Muscle layer of colon (tissue), 2 donors: ENCODE measurements around the gene VIPR1.
"Not testable (repeated sequence)": the region's sequence is repeated elsewhere in the genome, so short reads cannot be mapped to it uniquely, and the experiment has no call there.

ENCODE experiments used
- H3K27ac ChIP-seq: one replicate; pipeline ENCODE4 v1.7.0; 2013; ENCODE audit warnings: low read depth, mild to moderate bottlenecking, low read length, moderate library complexity
- H3K27me3 ChIP-seq, 2 donors: one replicate each; pipeline ENCODE4 v1.7.0; 2013; ENCODE audit warnings: low read length in 2 of 2, mild to moderate bottlenecking in 2 of 2; ENCODE audit not compliant: insufficient read depth in 2 of 2, control insufficient read depth in 1 of 2
- H3K36me3 ChIP-seq: one replicate; pipeline ENCODE4 v1.7.0; 2013; ENCODE audit warnings: mild to moderate bottlenecking, low read length; ENCODE audit not compliant: insufficient read depth
- H3K4me1 ChIP-seq: one replicate; pipeline ENCODE4 v1.7.0; 2013; ENCODE audit warnings: mild to moderate bottlenecking, low read length; ENCODE audit not compliant: insufficient read depth
- H3K4me3 ChIP-seq, 2 donors: one replicate each; pipeline ENCODE4 v1.7.0; 2013; ENCODE audit warnings: low read length in 2 of 2, low read depth in 1 of 2, mild to moderate bottlenecking in 1 of 2, moderate library complexity in 1 of 2
- H3K9ac ChIP-seq: one replicate; pipeline ENCODE4 v1.7.0; 2013; ENCODE audit warnings: low read length
- H3K9me3 ChIP-seq: one replicate; pipeline ENCODE4 v1.7.0; 2013; ENCODE audit warnings: mild to moderate bottlenecking, low read length
- donor health status: abdominal sarcoma.
- donor health status: Adenocarcinoma of cecum.

VIPR1 gene

GRCh38 chr3:42557854-42558253 lies 55.4 kb downstream of the VIPR1 start:
- H3K27me3 ChIP-seq, result no peaks in the 10 kb centered on the region
- peaks cover 70% of the 10 kb centered on the region for H3K36me3 ChIP-seq
- no peak overlapping the region for H3K4me3 ChIP-seq

GRCh38 chr3:42562047-42562907 lies 59.8 kb downstream of the VIPR1 start:
- no peaks in the 10 kb centered on the region for H3K27me3 ChIP-seq
- H3K4me3 ChIP-seq, result no peak overlapping the region
- H3K27ac ChIP-seq, result no peak overlapping the region
- peaks cover 62% of the 10 kb centered on the region for H3K36me3 ChIP-seq
- no peak overlapping the region for H3K9ac ChIP-seq
- H3K9me3 ChIP-seq, result no peaks in the 10 kb centered on the region
- no peaks in the 10 kb centered on the region for H3K4me1 ChIP-seq

More at GRCh38 chr3:42557854-42558253, 55.4 kb downstream of the VIPR1 start:
- H3K27ac ChIP-seq, result no peak overlapping the region
- no peaks in the 10 kb centered on the region for H3K4me1 ChIP-seq
- H3K9me3 ChIP-seq, result no peaks in the 10 kb centered on the region
- H3K9ac ChIP-seq, result no peak overlapping the region

- no peak overlapping the region for H3K4me3 ChIP-seq
- no peaks in the 10 kb centered on the region for H3K9me3 ChIP-seq
- H3K27ac ChIP-seq, result no peak overlapping the region
- H3K4me1 ChIP-seq, result no peaks in the 10 kb centered on the region
- H3K36me3 ChIP-seq, result peaks cover 24% of the 10 kb centered on the region
- no peaks in the 10 kb centered on the region for H3K27me3 ChIP-seq
- H3K9ac ChIP-seq, result no peak overlapping the region
Measured at GRCh38 chr3:42569593-42570142, 67.2 kb downstream of the VIPR1 start.

GRCh38 chr3:42572278-42572677 lies 69.8 kb downstream of the VIPR1 start:
- H3K4me1 ChIP-seq, result no peaks in the 10 kb centered on the region
- H3K36me3 ChIP-seq, result peaks cover 8% of the 10 kb centered on the region
- no peak overlapping the region for H3K27ac ChIP-seq

GRCh38 chr3:42575137-42575741 lies 72.8 kb downstream of the VIPR1 start:
- H3K4me3 ChIP-seq, result no peak overlapping the region
- no peak overlapping the region for H3K9ac ChIP-seq
- peaks cover 4% of the 10 kb centered on the region for H3K36me3 ChIP-seq
- no peak overlapping the region for H3K27ac ChIP-seq
- no peaks in the 10 kb centered on the region for H3K27me3 ChIP-seq
- no peaks in the 10 kb centered on the region for H3K9me3 ChIP-seq
- H3K4me1 ChIP-seq, result peaks cover 8% of the 10 kb centered on the region

More at GRCh38 chr3:42572278-42572677, 69.8 kb downstream of the VIPR1 start:
- no peaks in the 10 kb centered on the region for H3K9me3 ChIP-seq
- no peaks in the 10 kb centered on the region for H3K27me3 ChIP-seq
- no peak overlapping the region for H3K9ac ChIP-seq
- no peak overlapping the region for H3K4me3 ChIP-seq

GRCh38 chr3:42578054-42578453 lies 75.6 kb downstream of the VIPR1 start:
- Histone ChIP-seq H3K27ac (no peak overlapping the region), H3K9me3 (no peaks in the 10 kb centered on the region), H3K9ac (no peak overlapping the region), H3K4me3 (no peak overlapping the region), H3K4me1 (peaks cover 25% of the 10 kb centered on the region), H3K36me3 (peaks cover 4% of the 10 kb centered on the region), H3K27me3 (no peaks in the 10 kb centered on the region)

- H3K4me1 ChIP-seq, result peaks cover 25% of the 10 kb centered on the region
- not testable (repeated sequence) for H3K4me3 ChIP-seq, H3K27ac ChIP-seq, H3K9me3 ChIP-seq, H3K36me3 ChIP-seq, H3K9ac ChIP-seq, H3K27me3 ChIP-seq
Measured at GRCh38 chr3:42579346-42579745, 76.9 kb downstream of the VIPR1 start.

- Histone ChIP-seq H3K4me3 (peak overlapping the region; percentile 70 to 81), H3K27ac (peak overlapping the region; percentile 82), H3K27me3 (no peaks in the 10 kb centered on the region), H3K9ac (peak overlapping the region; percentile 50), H3K36me3 (no peaks in the 10 kb centered on the region), H3K9me3 (no peaks in the 10 kb centered on the region), H3K4me1 (peaks cover 25% of the 10 kb centered on the region)
Measured at GRCh38 chr3:42581400-42581708, 78.9 kb downstream of the VIPR1 start.

- no peaks in the 10 kb centered on the region for H3K36me3 ChIP-seq
- H3K27ac ChIP-seq, result peak within 1 kb of the TSS; percentile 82
- H3K4me1 ChIP-seq, result peaks cover 25% of the 10 kb centered on the region
- H3K9ac ChIP-seq, result peak within 1 kb of the TSS; percentile 72
- no peaks in the 10 kb centered on the region for H3K9me3 ChIP-seq
- H3K27me3 ChIP-seq, result no peaks in the 10 kb centered on the region
- H3K4me3 ChIP-seq, result peak within 1 kb of the TSS; percentile 70 to 81
Measured at GRCh38 chr3:42581709-42582473, 79.4 kb downstream of the VIPR1 start, which contains the start of gene SEC22C. TSS of gene SEC22C (minus strand) at chr3:42581967. CDS start at chr3:42569046, 12,921 bp downstream.

GRCh38 chr3:42582474-42583070 lies 80.1 kb downstream of the VIPR1 start:
- H3K9me3 ChIP-seq, result no peaks in the 10 kb centered on the region
- H3K36me3 ChIP-seq, result no peaks in the 10 kb centered on the region
- peak overlapping the region; percentile 70 to 81 for H3K4me3 ChIP-seq
- peaks cover 25% of the 10 kb centered on the region for H3K4me1 ChIP-seq
- H3K27ac ChIP-seq, result peak overlapping the region; percentile 82
- H3K9ac ChIP-seq, result peak overlapping the region; percentile 72
- no peaks in the 10 kb centered on the region for H3K27me3 ChIP-seq
